ENCODE measurements around the gene AGMAT.

The AGMAT gene

DNA sequence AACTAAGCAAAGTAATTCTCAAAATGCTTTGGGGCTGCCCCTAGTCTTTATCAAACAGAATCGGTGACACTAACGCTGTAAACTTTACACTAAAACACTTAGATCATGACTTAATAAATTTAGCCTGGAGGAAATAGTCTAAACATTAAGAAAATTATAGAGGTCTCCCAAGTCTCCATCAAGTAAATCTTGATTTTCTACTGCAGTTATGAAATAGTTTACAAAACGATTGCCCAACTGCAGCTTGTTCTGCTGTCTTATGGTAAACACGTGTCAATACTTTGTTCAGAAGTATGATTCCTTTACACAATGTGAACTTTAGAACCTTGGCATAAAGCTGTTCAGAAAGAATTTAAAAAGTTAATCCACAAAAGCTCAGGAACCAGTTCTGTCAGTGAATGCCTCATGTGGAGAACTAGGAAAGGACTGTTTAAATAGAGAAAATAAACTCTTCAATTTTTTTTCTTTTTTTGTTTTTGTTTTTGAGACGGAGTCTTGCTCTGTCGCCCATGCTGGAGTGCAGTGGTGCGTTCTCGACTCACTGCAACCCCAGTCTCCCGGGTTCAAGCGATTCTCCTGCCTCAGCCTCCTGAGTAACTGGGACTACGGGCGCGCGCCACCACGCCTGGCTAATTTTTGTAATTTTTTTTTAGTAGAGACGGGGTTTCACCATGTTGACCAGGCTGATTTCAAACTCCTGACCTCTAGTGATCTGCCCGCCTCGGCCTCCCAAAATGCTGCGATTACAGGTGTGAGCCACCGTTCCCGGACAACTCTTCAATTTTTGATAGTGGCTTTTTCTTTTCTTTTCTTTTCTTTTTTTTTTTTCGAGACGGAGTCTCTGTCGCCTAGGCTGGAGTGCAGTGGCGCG lies 34.0 kb upstream of the AGMAT start:
- TF ChIP-seq CTCF (IDR thresholded peaks at IDR 0.05) (no peak), ZFX (IDR thresholded peaks at IDR 0.05; ENCODE audit: borderline replicate concordance) (no peak)
- peak overlapping the region; percentile 94 for H3K27ac ChIP-seq

- TF ChIP-seq ZFX (IDR thresholded peaks at IDR 0.05; ENCODE audit: borderline replicate concordance) (no peak), CTCF (IDR thresholded peaks at IDR 0.05) (no peak)
- peak overlapping the region; percentile 94 for H3K27ac ChIP-seq
Measured at GRCh38 chr1:15618077-15618654, 33.3 kb upstream of the AGMAT start.

DNA sequence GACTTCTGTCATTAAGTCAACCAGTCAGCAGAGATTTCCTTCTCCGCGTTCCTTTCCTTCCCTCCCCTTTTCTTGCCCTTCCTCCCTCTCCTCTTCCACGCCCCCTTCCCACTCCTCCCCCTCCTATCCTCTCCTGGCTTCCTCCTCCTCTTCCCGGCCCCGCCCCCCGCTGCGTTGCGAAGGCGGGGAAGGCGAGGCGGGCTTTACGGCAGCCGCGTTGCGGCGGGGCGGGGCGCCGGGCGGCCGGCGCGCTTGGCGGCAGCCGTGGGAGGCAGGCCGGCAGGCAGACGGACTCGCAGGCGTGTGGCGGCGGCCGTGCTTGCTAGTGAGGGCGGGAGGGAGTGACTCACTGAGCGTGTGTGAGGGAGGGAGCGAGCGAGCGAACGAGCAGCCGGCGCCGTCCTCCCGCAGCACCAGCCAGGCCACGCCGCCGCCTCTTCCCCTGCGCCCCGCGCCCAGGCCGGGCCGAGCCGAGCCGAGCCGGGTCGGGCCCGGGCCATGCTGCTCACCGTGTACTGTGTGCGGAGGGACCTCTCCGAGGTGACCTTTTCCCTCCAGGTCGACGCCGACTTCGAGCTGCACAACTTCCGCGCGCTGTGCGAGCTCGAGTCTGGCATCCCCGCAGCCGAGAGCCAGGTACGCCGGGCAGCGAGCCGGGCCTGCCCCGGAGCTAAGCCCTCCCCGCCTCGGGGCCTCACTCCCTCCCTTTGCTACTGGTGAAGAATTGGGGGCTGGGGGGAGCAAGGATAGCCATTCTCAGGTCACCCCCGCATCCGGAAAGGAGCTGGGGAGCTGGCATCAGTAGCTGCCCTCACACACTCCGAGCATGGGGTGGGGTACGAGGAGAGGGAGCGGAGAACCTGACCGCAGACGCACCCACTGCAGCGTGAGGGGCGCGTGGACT lies 32.6 kb upstream of the AGMAT start, which contains the start of gene DDI2:
Gene DDI2, plus strand, starts transcription at position 286 of the 904 bp plus-strand sequence. Its CDS starts 213 bp downstream, at position 499.
- TF ChIP-seq ZFX (IDR thresholded peaks at IDR 0.05; ENCODE audit: borderline replicate concordance) (no peak), CTCF (IDR thresholded peaks at IDR 0.05) (no peak)
- H3K27ac ChIP-seq, result peak within 1 kb of the TSS; percentile 94

- TF ChIP-seq ZFX (IDR thresholded peaks at IDR 0.05; ENCODE audit: borderline replicate concordance) (no peak), CTCF (IDR thresholded peaks at IDR 0.05) (no peak)
- H3K27ac ChIP-seq, result peak overlapping the region; percentile 94
Measured at GRCh38 chr1:15616373-15617172, 31.7 kb upstream of the AGMAT start.

- H3K27ac ChIP-seq, result peak overlapping the region; percentile 53
- no peak for TF ChIP-seq ZFX (IDR thresholded peaks at IDR 0.05; ENCODE audit: borderline replicate concordance)
- TF ChIP-seq CTCF (IDR thresholded peaks at IDR 0.05), result no peak
Measured at GRCh38 chr1:15610167-15610566, 25.3 kb upstream of the AGMAT start.

DNA sequence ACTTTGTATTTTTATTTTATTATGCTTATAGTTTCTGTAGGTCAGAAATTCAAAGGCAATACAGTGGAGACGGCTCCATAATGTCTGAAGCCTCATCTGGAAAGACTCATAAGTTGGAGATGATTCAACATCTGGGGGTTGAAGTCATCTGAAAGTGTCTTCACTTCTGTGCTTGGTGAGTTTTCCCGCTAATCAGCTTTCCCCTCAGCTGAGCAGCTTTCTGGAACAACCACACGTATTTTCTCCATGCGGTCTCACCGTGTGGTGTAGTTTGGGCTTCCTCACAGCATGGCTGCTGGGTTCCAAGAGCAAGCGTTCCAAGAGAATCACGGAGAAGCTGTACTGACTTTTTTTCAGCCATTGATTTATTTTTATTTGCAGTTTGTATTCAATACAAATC lies 24.8 kb upstream of the AGMAT start:
- TF ChIP-seq ZFX (IDR thresholded peaks at IDR 0.05; ENCODE audit: borderline replicate concordance), result no peak
- TF ChIP-seq CTCF (IDR thresholded peaks at IDR 0.05), result no peak
- H3K27ac ChIP-seq, result peak overlapping the region; percentile 53
